ENCODE measurements around the gene SIRPA. TPM values are rescaled to one million over a fixed set of nuclear protein-coding genes. Genes with fewer than 3 reads are reported as not detected.
A peak's percentile ranks its signal among the peaks of the same experiment; 100 is the strongest.

SIRPA gene
- total and polyA plus RNA-seq, 2 experiments from 2014 or later: 93.3 to 101 TPM

- 84 to 86% methylated on average over 10 of the region's 10 CpGs for WGBS, 2 experiments (ENCODE audit: low coverage in 1 of 2, low lambda C conversion rate in 2 of 2, missing lambda C conversion rate in 2 of 2)
- Histone ChIP-seq H2AFZ (no peak overlapping the region), H3F3A (ENCODE audit: insufficient read depth) (peaks cover 15% of the 10 kb centered on the region), H3K9me3 (ENCODE audit: low read depth) (no peaks in the 10 kb centered on the region), H3K4me2 (ENCODE audit: unreplicated experiment) (no peak overlapping the region), H3K9me2 (ENCODE audit: insufficient read depth) (no peaks in the 10 kb centered on the region), H3K79me2 (ENCODE audit: insufficient read depth) (peaks cover 99% of the 10 kb centered on the region), H4K20me1 (ENCODE audit: insufficient read depth) (0 out of 2 replicates have a peak, but pooled peaks cover 3% of the 10 kb centered on the region), H3K9ac (no peak overlapping the region), H3K4me1 (ENCODE audit: insufficient read depth) (peaks cover 13% of the 10 kb centered on the region), H3K27me3 (replicated peaks; ENCODE audit: insufficient read depth) (no peaks in the 10 kb centered on the region), H3K27ac (no peak overlapping the region), H3K36me3 (ENCODE audit: low read depth) (peaks cover 8% of the 10 kb centered on the region; the same call in 1 of the 2 replicates), H3K4me3 (no peak overlapping the region)
- DNase-seq: no peak
- TF ChIP-seq EZH2 (IDR thresholded peaks at IDR 0.05; ENCODE audit: insufficient read depth, poor library complexity, severe bottlenecking) (no peak), EZH2phosphoT487 (IDR thresholded peaks at IDR 0.05; ENCODE audit: insufficient read depth, low read depth) (no peak)
- in situ Hi-C loops (cut with MboI): no loop called here
These were observed 9.8 kb downstream of the SIRPA start for GRCh38 chr20:1905009-1905408.

GRCh38 chr20:1905693-1906092, 10.5 kb downstream of the SIRPA start:
- no peak for DNase-seq
- H3K4me2 ChIP-seq (ENCODE audit: unreplicated experiment): no peak overlapping the region
- H3K4me3 ChIP-seq: no peak overlapping the region
- peaks cover 11% of the 10 kb centered on the region for H3F3A ChIP-seq (ENCODE audit: insufficient read depth)
- TF ChIP-seq EZH2phosphoT487 (IDR thresholded peaks at IDR 0.05; ENCODE audit: insufficient read depth, low read depth) (no peak), EZH2 (IDR thresholded peaks at IDR 0.05; ENCODE audit: insufficient read depth, poor library complexity, severe bottlenecking) (no peak)
- H3K36me3 ChIP-seq (ENCODE audit: low read depth): peaks cover 13% of the 10 kb centered on the region; the same call in 1 of the 2 replicates
- H3K9ac ChIP-seq: no peak overlapping the region
- no peaks in the 10 kb centered on the region for H3K9me3 ChIP-seq (ENCODE audit: low read depth)
- H3K27me3 ChIP-seq (replicated peaks; ENCODE audit: insufficient read depth): no peaks in the 10 kb centered on the region
- H3K79me2 ChIP-seq (ENCODE audit: insufficient read depth): peaks cover 99% of the 10 kb centered on the region
- WGBS, 2 experiments (ENCODE audit: low coverage in 1 of 2, low lambda C conversion rate in 2 of 2, missing lambda C conversion rate in 2 of 2): 94 to 100% methylated on average over 9 of the region's 9 CpGs
- H4K20me1 ChIP-seq (ENCODE audit: insufficient read depth): 0 out of 2 replicates have a peak, but pooled peaks cover 3% of the 10 kb centered on the region
- in situ Hi-C loops (cut with MboI): no loop called here
- no peak overlapping the region for H2AFZ ChIP-seq
- H3K4me1 ChIP-seq (ENCODE audit: insufficient read depth): peaks cover 10% of the 10 kb centered on the region
- no peak overlapping the region for H3K27ac ChIP-seq
- H3K9me2 ChIP-seq (ENCODE audit: insufficient read depth): no peaks in the 10 kb centered on the region

- Histone ChIP-seq H3K36me3 (ENCODE audit: low read depth) (peaks cover 15% of the 10 kb centered on the region; the same call in 1 of the 2 replicates), H3K9me2 (ENCODE audit: insufficient read depth) (no peaks in the 10 kb centered on the region), H3K4me2 (ENCODE audit: unreplicated experiment) (no peak overlapping the region), H3K79me2 (ENCODE audit: insufficient read depth) (peaks cover 99% of the 10 kb centered on the region), H3K27ac (no peak overlapping the region), H3K4me1 (ENCODE audit: insufficient read depth) (peaks cover 10% of the 10 kb centered on the region), H4K20me1 (ENCODE audit: insufficient read depth) (peaks cover 3% of the 10 kb centered on the region; the same call in 1 of the 2 replicates), H3K27me3 (replicated peaks; ENCODE audit: insufficient read depth) (no peaks in the 10 kb centered on the region), H3K9ac (no peak overlapping the region), H2AFZ (no peak overlapping the region), H3K4me3 (no peak overlapping the region), H3K9me3 (ENCODE audit: low read depth) (no peaks in the 10 kb centered on the region), H3F3A (ENCODE audit: insufficient read depth) (peaks cover 9% of the 10 kb centered on the region; the same call in 1 of the 2 replicates)
- in situ Hi-C loops (cut with MboI): no loop called here
- 69 to 78% methylated on average over 9 of the region's 9 CpGs for WGBS, 2 experiments (ENCODE audit: low coverage in 1 of 2, low lambda C conversion rate in 2 of 2, missing lambda C conversion rate in 2 of 2)
- TF ChIP-seq EZH2 (IDR thresholded peaks at IDR 0.05; ENCODE audit: insufficient read depth, poor library complexity, severe bottlenecking) (no peak), EZH2phosphoT487 (IDR thresholded peaks at IDR 0.05; ENCODE audit: insufficient read depth, low read depth) (no peak)
- no peak for DNase-seq
These were observed 11.3 kb downstream of the SIRPA start for GRCh38 chr20:1906361-1907051.

- Histone ChIP-seq H3K9ac (no peak overlapping the region), H3F3A (ENCODE audit: insufficient read depth) (peaks cover 9% of the 10 kb centered on the region; the same call in 1 of the 2 replicates), H3K27ac (peak overlapping the region; percentile 21; the same call in 1 of the 2 replicates), H3K9me3 (ENCODE audit: low read depth) (no peaks in the 10 kb centered on the region), H4K20me1 (ENCODE audit: insufficient read depth) (peaks cover 3% of the 10 kb centered on the region; the same call in 1 of the 2 replicates), H3K4me2 (ENCODE audit: unreplicated experiment) (no peak overlapping the region), H3K4me3 (no peak overlapping the region), H2AFZ (no peak overlapping the region), H3K4me1 (ENCODE audit: insufficient read depth) (peaks cover 12% of the 10 kb centered on the region), H3K27me3 (replicated peaks; ENCODE audit: insufficient read depth) (no peaks in the 10 kb centered on the region), H3K9me2 (ENCODE audit: insufficient read depth) (no peaks in the 10 kb centered on the region), H3K36me3 (ENCODE audit: low read depth) (peaks cover 18% of the 10 kb centered on the region; the same call in 1 of the 2 replicates), H3K79me2 (ENCODE audit: insufficient read depth) (peaks cover 99% of the 10 kb centered on the region)
- whole genome bisulfite sequencing, 2 experiments (ENCODE audit: low coverage in 1 of 2, low lambda C conversion rate in 2 of 2, missing lambda C conversion rate in 2 of 2): 84 to 87% methylated on average over 6 of the region's 6 CpGs
- in situ Hi-C loops (cut with MboI): no loop called here
- peak; percentile 75 for DNase-seq
- no peak for TF ChIP-seq EZH2phosphoT487 (IDR thresholded peaks at IDR 0.05; ENCODE audit: insufficient read depth, low read depth)
- no peak for TF ChIP-seq EZH2 (IDR thresholded peaks at IDR 0.05; ENCODE audit: insufficient read depth, poor library complexity, severe bottlenecking)
These were observed 12.4 kb downstream of the SIRPA start for GRCh38 chr20:1907586-1907985.

Data from GM23248 (cell line).